Measurements from ENCODE around the gene CDKN2AIP.
"Not testable (repeated sequence)": the region's sequence is repeated elsewhere in the genome, so short reads cannot be mapped to it uniquely, and the experiment has no call there.

The CDKN2AIP gene

GRCh38 chr4:183430317-183430993 lies 14.0 kb upstream of the CDKN2AIP start:
- Mint-ChIP-seq H3K4me3 (no peak overlapping the region), H3K4me1 (ENCODE audit: low read depth) (peaks cover 40% of the 10 kb centered on the region), H3K27ac (peak overlapping the region; percentile 69), H3K36me3 (ENCODE audit: low read depth) (no peaks in the 10 kb centered on the region), H3K9me3 (no peaks in the 10 kb centered on the region), H3K27me3 (no peaks in the 10 kb centered on the region)
- peak; percentile 40 for DNase-seq

DNA sequence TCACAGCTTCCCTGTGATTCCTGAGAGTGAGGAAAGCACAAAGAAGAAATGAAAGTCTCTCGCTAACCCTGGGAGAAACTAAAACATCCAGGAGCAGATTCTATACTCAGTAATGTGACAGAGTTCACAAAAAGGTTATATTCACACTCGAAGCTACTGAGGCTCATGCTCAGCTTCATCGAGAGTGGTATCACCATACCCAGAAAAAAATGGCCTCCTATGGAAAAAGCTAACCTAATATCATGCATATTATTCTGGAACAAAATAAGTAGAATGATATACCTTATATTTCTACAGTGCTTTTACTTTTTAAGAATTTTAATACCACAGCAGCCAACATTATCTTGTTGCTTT lies 13.5 kb upstream of the CDKN2AIP start:
- peaks cover 40% of the 10 kb centered on the region for H3K4me1 Mint-ChIP-seq (ENCODE audit: low read depth)
- no peak overlapping the region for H3K4me3 Mint-ChIP-seq
- no peaks in the 10 kb centered on the region for H3K9me3 Mint-ChIP-seq

DNA sequence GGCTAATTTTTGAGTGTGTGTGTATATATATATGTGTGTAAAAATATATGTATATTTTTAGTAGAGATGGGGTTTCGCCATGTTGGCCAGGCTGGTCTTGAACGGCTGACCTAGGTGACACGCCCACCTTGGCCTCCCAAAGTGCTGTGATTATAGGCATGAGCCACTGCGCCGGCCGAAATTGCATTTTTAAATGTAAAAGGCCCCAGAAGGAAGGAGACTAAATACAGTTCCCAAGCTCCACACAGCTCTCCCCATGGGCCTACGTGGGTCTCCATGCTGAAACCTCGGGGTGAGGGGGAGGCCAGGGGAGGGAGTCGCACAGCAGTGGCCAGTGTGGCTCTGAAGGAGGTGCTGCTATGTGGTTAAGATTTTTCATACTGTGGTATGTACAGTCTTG lies 12.8 kb upstream of the CDKN2AIP start:
- no peak overlapping the region for H3K27ac Mint-ChIP-seq
- no peak for DNase-seq
- no peaks in the 10 kb centered on the region for H3K9me3 Mint-ChIP-seq
- H3K4me3 Mint-ChIP-seq: no peak overlapping the region
- no peaks in the 10 kb centered on the region for H3K27me3 Mint-ChIP-seq
- no peaks in the 10 kb centered on the region for H3K36me3 Mint-ChIP-seq (ENCODE audit: low read depth)
- peaks cover 36% of the 10 kb centered on the region for H3K4me1 Mint-ChIP-seq (ENCODE audit: low read depth)

More for the DNA sequence above, 13.5 kb upstream of the CDKN2AIP start:
- no peak for DNase-seq
- Mint-ChIP-seq H3K27me3 (no peaks in the 10 kb centered on the region), H3K36me3 (ENCODE audit: low read depth) (no peaks in the 10 kb centered on the region), H3K27ac (peak overlapping the region; percentile 69)

DNA sequence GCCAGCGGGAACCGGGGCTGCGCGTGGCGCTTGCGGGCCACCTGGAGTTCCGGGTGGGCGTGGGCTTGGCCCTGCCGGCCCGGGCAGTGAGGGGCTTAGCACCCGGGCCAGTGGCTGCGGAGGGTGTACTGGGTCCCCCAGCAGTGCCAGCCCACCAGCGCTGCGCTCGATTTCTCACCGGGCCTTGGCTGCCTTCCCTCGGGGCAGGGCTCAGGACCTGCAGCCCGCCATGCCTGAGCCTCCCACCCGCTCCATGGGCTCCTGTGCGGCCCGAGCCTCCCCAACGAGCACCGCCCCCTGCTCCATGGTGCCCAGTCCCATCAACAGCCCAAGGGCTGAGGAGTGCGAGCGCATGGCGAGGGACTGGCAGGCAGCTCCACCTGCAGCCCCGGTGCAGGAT lies 11.3 kb upstream of the CDKN2AIP start:
- not testable (repeated sequence) for DNase-seq; H3K36me3 Mint-ChIP-seq (ENCODE audit: low read depth); H3K27me3 Mint-ChIP-seq; H3K4me3 Mint-ChIP-seq; H3K9me3 Mint-ChIP-seq; H3K27ac Mint-ChIP-seq
- H3K4me1 Mint-ChIP-seq (ENCODE audit: low read depth): peaks cover 32% of the 10 kb centered on the region

- Mint-ChIP-seq H3K4me3 (no peak overlapping the region), H3K36me3 (ENCODE audit: low read depth) (no peaks in the 10 kb centered on the region), H3K4me1 (ENCODE audit: low read depth) (peaks cover 37% of the 10 kb centered on the region), H3K9me3 (no peaks in the 10 kb centered on the region), H3K27ac (no peak overlapping the region), H3K27me3 (no peaks in the 10 kb centered on the region)
- no peak for DNase-seq
Observed at GRCh38 chr4:183434264-183434663, 10.2 kb upstream of the CDKN2AIP start.

DNA sequence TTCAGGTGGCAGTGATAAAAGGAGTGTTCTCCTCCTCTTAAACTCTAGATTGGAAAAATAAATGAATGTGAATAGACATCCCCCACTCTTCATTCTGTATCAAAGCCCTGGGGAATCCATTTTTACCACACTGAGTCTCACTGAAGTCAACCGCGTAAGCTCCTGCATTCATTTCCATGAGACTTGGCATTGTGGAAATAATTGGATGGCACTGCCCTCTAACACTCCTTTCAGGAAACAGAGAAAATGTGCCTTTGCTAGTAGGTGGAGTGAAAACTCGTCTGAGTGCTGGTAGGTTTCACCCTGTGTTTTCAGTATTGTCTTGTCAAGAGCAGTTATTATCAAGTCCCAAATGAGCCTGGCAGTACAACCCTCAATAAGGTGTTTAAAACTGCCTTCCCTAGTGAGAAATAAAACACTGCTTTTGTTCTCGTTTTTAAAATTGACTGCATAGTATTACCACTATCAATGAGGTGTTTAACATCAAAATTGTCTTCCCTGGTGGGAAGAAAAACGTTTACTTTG lies 9.7 kb upstream of the CDKN2AIP start:
- no peak for DNase-seq
- Mint-ChIP-seq H3K36me3 (ENCODE audit: low read depth) (no peaks in the 10 kb centered on the region), H3K4me3 (no peak overlapping the region), H3K9me3 (no peaks in the 10 kb centered on the region), H3K27me3 (no peaks in the 10 kb centered on the region), H3K27ac (no peak overlapping the region), H3K4me1 (ENCODE audit: low read depth) (peaks cover 37% of the 10 kb centered on the region)

GRCh38 chr4:183435803-183436202 lies 8.6 kb upstream of the CDKN2AIP start:
- H3K27ac Mint-ChIP-seq: no peak overlapping the region
- no peak for DNase-seq
- no peaks in the 10 kb centered on the region for H3K9me3 Mint-ChIP-seq
- no peak overlapping the region for H3K4me3 Mint-ChIP-seq
- H3K27me3 Mint-ChIP-seq: no peaks in the 10 kb centered on the region
- H3K36me3 Mint-ChIP-seq (ENCODE audit: low read depth): no peaks in the 10 kb centered on the region
- H3K4me1 Mint-ChIP-seq (ENCODE audit: low read depth): peaks cover 30% of the 10 kb centered on the region

- Mint-ChIP-seq H3K9me3 (no peaks in the 10 kb centered on the region), H3K27me3 (no peaks in the 10 kb centered on the region), H3K36me3 (ENCODE audit: low read depth) (no peaks in the 10 kb centered on the region), H3K4me3 (no peak overlapping the region), H3K4me1 (ENCODE audit: low read depth) (peaks cover 25% of the 10 kb centered on the region), H3K27ac (no peak overlapping the region)
- no peak for DNase-seq
Observed at GRCh38 chr4:183436417-183436816, 8.0 kb upstream of the CDKN2AIP start.

DNA sequence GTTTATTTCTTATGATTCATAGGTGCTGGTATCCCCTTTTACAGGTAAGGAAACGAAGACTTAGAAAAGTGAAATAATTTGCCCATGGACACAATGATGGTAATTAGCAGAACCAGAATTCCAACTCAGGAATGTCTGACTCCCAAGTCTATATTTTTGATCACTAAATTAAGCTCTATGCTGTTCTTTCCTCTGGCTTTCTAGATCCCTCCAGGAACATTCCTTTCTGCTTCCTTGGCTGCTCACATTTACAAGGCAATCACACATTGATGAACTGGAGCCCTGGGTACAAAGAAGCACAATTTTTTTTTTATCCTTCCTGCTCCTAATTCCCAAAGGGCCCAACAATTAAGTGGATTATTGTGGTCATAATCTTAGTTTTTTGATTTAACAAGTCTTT lies 7.0 kb upstream of the CDKN2AIP start:
- H3K4me1 Mint-ChIP-seq (ENCODE audit: low read depth): peaks cover 17% of the 10 kb centered on the region
- no peaks in the 10 kb centered on the region for H3K36me3 Mint-ChIP-seq (ENCODE audit: low read depth)
- H3K27ac Mint-ChIP-seq: no peak overlapping the region
- no peak for DNase-seq
- no peaks in the 10 kb centered on the region for H3K9me3 Mint-ChIP-seq
- H3K27me3 Mint-ChIP-seq: no peaks in the 10 kb centered on the region
- no peak overlapping the region for H3K4me3 Mint-ChIP-seq

GRCh38 chr4:183438458-183439113 lies 5.8 kb upstream of the CDKN2AIP start:
- no peak overlapping the region for H3K27ac Mint-ChIP-seq

GRCh38 chr4:183441276-183441675 lies 3.2 kb upstream of the CDKN2AIP start:
- Mint-ChIP-seq H3K9me3 (no peaks in the 10 kb centered on the region), H3K27ac (no peak overlapping the region), H3K36me3 (ENCODE audit: low read depth) (peaks cover 22% of the 10 kb centered on the region), H3K4me1 (ENCODE audit: low read depth) (peaks cover 22% of the 10 kb centered on the region), H3K27me3 (no peaks in the 10 kb centered on the region), H3K4me3 (no peak overlapping the region)
- DNase-seq: no peak

More at GRCh38 chr4:183438458-183439113, 5.8 kb upstream of the CDKN2AIP start:
- Mint-ChIP-seq H3K4me1 (ENCODE audit: low read depth) (peaks cover 21% of the 10 kb centered on the region), H3K27me3 (no peaks in the 10 kb centered on the region), H3K9me3 (no peaks in the 10 kb centered on the region), H3K36me3 (ENCODE audit: low read depth) (peaks cover under 1% of the 10 kb centered on the region), H3K4me3 (no peak overlapping the region)
- DNase-seq: no peak

DNA sequence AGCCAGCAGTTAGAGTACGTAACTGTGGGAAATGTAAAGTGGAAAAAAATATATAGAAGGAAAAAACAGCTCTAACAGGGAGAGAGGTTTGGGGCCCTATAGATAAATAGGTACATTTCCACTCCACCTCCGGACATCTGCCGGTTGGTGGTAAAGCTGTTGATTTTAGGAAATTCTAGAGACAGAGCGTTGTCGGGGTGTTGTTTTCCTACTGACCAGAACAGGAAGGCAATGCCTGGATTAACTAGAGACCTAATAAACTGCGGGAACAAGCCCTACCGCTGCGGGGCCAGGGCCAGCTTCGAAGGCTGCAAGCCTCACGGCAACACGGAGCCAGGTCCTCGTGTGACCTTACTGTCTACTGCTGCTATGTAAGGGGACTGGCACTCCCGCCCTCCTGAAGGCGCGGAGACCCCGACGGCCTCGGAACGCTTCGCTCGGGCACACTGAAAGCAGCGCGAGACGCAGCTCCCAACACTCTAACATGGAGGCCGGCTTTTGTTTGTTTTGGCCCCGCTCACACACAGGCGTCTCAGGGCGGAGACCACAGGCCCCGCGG lies 702 bp upstream of the CDKN2AIP start:
- peak overlapping the region; percentile 94 for H3K4me3 Mint-ChIP-seq
- peaks cover 45% of the 10 kb centered on the region for H3K36me3 Mint-ChIP-seq (ENCODE audit: low read depth)
- no peak for DNase-seq
- peak overlapping the region; percentile 96 for H3K27ac Mint-ChIP-seq
- H3K27me3 Mint-ChIP-seq: no peaks in the 10 kb centered on the region
- no peaks in the 10 kb centered on the region for H3K9me3 Mint-ChIP-seq
- peaks cover 41% of the 10 kb centered on the region for H3K4me1 Mint-ChIP-seq (ENCODE audit: low read depth)

- Mint-ChIP-seq H3K9me3 (no peaks in the 10 kb centered on the region), H3K27me3 (no peaks in the 10 kb centered on the region), H3K4me1 (ENCODE audit: low read depth) (peaks cover 47% of the 10 kb centered on the region), H3K27ac (peak overlapping the region; percentile 96), H3K4me3 (peak overlapping the region; percentile 94), H3K36me3 (ENCODE audit: low read depth) (peaks cover 57% of the 10 kb centered on the region)
- DNase-seq: no peak
Observed at GRCh38 chr4:183445097-183445428, 627 bp downstream of the CDKN2AIP start.

DNA sequence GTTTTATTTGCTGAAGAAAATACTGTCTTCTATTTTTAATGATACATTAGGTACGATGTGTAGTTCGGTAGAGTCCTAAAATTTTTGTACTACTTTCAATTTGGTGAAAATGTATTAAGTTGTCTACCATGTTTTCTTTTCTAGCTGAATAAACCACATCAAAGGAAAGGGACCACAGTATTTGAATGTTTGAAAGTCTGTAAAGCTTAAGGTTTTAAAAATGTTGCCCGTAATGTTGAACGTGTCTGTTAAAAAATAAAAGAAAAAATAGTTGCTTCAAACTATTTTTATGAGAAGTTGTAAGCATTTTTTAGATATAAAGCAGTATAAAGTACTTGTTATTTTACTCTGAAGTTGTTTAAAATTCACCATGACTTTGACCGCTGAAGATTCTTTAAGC lies 3.2 kb downstream of the CDKN2AIP start:
- Mint-ChIP-seq H3K27ac (peak overlapping the region; percentile 86), H3K27me3 (no peaks in the 10 kb centered on the region), H3K4me1 (ENCODE audit: low read depth) (peaks cover 53% of the 10 kb centered on the region), H3K36me3 (ENCODE audit: low read depth) (peaks cover 81% of the 10 kb centered on the region), H3K9me3 (no peaks in the 10 kb centered on the region), H3K4me3 (peak overlapping the region; percentile 94)
- DNase-seq: no peak

- Mint-ChIP-seq H3K36me3 (ENCODE audit: low read depth) (peaks cover 89% of the 10 kb centered on the region), H3K9me3 (no peaks in the 10 kb centered on the region), H3K4me3 (no peak overlapping the region), H3K27ac (peak overlapping the region; percentile 74), H3K4me1 (ENCODE audit: low read depth) (peaks cover 47% of the 10 kb centered on the region), H3K27me3 (no peaks in the 10 kb centered on the region)
- no peak for DNase-seq
Observed at GRCh38 chr4:183448436-183448835, 4.0 kb downstream of the CDKN2AIP start.

Measured in activated T-cell treated with anti-CD3 and anti-CD28 coated beads, Interleukin-2, amount 50 U/mL, for 24 hours (primary cell).